NCI-H1694 (cell line): ENCODE measurements around the gene SPOCK3.

Experiments
- DNase-seq: peaks from one replicate; lab custom pipeline; 2025; lab: John Stamatoyannopoulos, UW

Gene SPOCK3

DNA sequence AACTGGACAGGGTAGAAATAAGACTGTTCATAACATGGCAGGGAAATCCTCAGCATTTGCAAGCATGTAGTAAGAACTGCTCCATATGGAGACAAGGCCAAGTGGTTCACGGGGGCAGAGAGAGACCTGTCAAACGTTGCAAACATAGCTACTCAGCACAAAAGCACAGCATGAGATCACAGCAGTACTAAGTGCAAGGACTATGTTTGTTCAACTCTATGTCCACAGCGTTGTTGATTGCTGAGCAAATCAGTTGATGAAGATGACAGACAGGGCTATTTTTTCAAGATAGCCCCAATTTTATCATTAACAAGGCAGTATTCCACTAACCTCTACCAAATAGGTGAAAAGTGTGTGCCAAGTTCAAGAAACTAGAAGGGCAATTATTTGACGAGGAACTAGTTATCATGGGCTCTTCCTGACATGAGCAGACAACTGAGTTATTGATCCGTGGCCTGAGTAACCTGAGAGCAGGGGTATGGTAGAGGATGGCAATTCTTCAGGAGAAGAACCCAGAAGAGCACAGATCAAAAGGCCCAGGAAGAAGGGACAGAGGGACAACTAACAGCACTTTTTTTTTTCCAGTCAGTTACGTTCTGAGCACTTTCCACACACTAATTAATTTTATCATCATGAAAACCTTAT, 57.4 kb downstream of the SPOCK3 start:
- DNase-seq: no peak

DNA sequence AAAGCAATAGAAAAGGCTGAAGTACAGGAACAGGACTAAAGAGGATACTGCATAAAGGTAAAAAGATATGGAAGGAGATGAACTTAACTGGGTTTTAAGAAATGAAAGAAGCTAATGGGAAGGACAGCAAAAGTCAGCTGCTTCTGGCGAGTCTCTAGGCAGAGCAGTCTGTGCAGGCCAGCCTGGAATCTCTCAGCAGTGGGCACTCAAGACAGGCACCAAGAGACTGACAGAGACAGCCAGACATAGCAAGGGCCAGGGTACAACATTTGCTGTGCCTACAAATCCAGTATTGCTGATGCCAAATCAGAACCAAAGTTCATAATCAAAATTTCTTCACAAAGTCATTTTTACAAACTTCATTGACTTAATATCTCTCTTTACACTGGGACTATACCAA, 62.4 kb downstream of the SPOCK3 start:
- DNase-seq: no peak

DNA sequence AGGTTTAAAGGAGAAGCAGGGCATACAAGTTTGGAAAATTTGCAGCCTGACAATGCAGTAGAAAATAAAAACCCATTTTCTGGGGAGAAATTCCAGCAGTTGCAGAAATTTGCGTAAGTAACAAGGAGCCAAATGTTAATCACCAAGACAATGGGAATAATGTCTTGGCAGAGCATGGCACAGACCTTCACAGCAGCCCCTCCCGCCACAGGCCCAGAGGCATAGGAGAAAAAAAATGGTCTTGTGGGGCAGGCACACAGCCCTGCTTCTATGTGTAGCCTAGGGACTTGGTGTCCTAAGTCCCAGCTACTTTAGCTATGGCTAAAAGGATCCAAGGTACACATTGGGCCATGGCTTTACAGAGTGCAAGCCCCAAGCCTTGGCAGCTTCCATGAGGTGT, 65.7 kb downstream of the SPOCK3 start:
- no peak for DNase-seq

- DNase-seq: no peak
Measured at GRCh38 chr4:167150587-167150986, 83.7 kb downstream of the SPOCK3 start.

- no peak for DNase-seq
Measured at GRCh38 chr4:167144605-167145004, 89.7 kb downstream of the SPOCK3 start.

GRCh38 chr4:167143018-167143417, 91.3 kb downstream of the SPOCK3 start:
- no peak for DNase-seq

GRCh38 chr4:167136270-167136669, 98.0 kb downstream of the SPOCK3 start:
- DNase-seq: no peak

- no peak for DNase-seq
Measured at GRCh38 chr4:167129146-167129545, 105.1 kb downstream of the SPOCK3 start.

DNA sequence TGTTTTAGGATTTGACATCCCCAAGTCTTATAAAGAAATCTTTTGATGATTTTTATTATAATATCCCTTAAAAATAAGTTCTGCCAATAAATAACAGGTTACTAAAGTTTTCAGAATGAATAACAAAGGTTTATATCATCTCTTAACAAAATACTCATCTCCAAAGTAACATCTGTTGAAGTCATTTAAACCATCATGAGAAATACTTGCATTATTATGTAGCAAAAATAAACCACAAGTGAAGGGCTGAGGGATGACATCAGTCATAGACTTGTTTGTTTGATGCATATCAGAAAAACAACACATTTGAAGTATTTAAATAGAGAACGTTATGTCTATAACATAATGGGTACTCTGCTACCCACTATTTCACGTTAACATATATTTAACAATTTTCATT, 114.9 kb downstream of the SPOCK3 start:
- DNase-seq: no peak

DNA sequence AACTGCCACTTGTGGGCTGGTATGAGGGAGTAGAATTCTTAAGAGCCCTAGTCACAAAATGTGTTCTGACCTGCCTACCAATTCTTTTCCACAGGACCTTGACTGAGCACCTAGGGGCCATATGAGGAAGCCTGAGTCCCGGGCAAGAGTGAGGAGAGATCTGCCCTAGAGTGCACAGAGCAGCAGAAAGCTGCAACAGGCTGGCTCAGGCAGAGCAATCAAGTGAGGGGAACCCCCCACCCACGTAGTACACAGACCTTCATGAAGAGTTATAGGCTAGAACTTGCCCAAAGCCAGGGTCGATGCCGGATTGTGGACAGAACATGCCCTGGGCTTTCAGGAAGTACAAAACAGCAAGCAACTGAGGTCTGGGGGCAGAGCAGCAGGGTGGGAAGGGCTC, 117.0 kb downstream of the SPOCK3 start:
- DNase-seq: no peak

GRCh38 chr4:167114416-167114971, 119.8 kb downstream of the SPOCK3 start:
- DNase-seq: no peak

DNA sequence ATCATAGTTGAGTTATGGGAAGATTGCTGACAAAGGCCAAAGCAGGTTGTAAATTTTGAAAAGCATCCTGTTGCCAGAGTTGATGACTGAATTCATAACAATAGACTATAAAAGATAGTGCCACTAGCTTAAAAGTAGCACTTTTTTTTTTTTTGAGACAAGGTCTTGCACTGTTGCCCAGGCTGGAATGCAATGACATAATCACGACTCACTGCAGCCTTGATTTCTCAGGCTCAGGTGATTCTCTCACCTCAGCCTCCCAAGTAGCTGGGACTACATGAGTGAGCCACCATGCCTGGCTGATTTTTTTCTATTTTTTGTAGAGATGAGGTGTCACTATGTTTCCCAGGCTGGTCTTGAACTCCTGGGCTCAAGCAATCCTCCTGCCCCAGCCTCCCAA, 122.7 kb downstream of the SPOCK3 start:
- no peak for DNase-seq

DNA sequence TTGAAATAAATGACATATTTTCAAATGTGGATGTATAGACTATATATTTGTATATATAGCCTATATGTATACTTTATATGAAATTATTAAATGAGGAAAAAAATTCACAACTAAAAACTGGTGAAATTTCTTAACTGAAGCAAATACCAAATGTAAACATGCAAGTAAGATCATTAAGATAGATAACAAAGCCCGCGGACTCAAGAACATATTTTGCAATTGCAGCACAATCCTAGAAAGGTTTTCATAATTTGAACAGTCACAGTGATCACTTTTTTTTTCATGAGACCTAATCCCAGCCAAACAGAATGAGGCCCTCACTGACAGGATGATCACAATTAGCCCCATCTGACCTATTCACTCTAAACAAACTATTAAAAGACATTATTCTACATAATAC, 123.2 kb downstream of the SPOCK3 start:
- no peak for DNase-seq

GRCh38 chr4:167109859-167110258, 124.4 kb downstream of the SPOCK3 start:
- DNase-seq: no peak

DNA sequence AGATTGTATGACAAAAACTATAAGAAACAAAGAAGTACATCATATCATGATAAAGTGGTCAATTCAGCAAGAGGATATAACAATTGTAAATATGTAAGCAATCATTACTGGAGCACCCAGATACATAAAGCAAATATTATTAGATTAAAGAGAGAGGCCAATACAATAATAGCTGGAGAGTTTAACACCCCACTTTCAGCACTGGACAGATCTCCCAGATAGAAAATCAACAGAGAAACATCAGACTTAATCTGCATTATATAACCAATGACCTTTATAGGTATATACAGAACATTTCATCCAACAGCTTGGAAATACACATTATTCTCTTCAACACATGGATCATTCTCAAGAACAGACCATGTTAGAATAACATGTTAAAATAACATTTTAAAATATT, 128.4 kb downstream of the SPOCK3 start:
- DNase-seq: no peak

DNA sequence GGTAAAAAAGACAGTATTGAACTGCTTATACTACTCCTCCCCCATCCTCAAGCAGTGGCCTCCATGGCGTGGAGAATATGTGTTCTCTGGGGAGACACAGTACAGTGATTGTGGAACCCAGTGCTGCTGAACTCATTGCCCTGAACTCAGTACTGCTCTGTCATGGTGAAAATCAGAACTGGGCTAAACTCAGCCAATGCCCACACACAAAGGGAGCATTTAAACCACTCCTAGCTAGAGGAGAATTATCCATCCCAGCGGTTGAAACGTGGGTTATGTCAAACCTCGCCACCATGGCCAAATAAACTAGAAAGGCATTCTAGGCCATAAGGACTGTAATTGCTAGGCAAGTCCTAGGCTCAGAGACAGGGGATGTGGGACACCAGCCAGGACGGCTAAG, 131.8 kb downstream of the SPOCK3 start:
- DNase-seq: no peak

- DNase-seq: no peak
Measured at GRCh38 chr4:167101035-167101434, 133.3 kb downstream of the SPOCK3 start.

DNA sequence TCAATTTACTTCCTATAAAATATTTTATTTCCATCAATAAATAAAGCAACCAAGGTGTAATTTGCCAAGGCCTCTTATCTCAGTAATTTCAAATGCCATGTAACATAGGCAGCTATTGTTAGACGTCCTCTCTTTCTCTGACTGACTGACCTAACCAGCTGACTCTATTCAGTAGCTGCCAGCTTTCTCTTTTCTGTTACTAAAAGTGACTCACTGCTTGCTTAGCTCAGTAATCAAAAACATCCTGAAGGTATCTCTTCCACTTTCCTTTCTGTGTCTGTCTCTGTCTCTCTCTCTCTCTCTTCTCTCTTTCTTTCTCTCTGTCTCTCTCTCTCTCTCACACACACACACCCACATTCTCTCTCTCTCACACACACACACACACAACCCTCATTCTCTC, 134.2 kb downstream of the SPOCK3 start:
- DNase-seq: no peak

DNA sequence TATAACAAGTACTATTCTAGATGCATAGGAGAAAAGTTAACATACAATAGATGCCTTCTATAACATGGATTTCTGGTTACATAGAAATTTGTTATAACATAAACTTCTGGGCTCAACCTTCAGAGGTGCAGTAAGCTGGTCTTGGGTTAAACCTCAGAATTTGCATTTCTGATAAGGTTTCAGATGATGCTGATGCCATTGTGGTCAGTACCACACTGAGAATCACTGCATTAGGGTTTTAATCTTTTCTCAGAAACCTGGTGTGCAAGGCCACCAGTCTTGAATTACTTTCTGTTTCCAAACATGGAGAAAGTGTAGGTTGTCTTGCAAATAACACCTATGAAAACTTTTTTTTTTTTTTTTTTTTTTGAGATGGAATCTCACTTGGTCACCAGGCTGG, 146.2 kb downstream of the SPOCK3 start:
- no peak for DNase-seq

GRCh38 chr4:167084321-167084720, 150.0 kb downstream of the SPOCK3 start:
- no peak for DNase-seq

GRCh38 chr4:167079762-167080161, 154.5 kb downstream of the SPOCK3 start:
- DNase-seq: no peak

DNA sequence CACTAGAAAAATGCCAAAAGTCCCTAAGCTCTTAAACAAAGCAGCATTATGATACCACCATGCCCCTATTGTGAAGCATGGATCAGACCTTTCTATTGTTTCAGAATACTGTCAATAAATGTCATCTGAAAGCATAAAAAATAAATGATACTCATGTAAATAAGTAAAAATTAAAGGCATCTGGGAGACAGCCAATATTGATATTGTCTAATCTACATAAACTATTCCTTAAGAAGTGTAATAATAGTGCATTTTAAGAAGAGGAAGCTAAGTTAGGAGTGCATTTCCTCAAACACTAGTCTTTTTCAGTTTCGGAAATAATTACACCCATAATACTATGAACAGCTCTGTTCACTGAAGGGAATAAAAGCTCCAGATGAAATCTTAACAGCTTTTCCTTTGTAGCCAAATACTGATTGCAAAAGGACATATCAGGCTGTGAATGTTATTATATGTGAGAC, 181.6 kb downstream of the SPOCK3 start:
- no peak for DNase-seq

DNA sequence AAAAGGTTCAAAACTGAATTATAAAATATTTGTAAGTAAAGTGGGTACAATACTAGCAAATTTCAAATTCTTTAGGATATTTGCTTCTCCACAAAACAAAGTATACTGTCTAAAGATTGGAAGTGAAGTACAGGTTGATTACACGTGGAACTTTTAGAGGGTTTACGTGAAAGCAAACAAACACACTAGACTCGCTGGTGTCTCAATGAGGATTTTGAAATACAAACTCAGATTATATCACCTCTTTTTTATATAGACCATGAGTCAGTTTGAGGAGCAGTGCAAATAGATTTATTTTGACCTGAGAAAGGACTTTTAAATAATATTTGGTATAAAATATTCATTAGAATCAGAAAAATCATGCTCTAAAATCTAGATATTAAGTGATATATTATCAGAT, 185.0 kb downstream of the SPOCK3 start:
- no peak for DNase-seq

- DNase-seq: no peak
Measured at GRCh38 chr4:167041524-167041923, 192.8 kb downstream of the SPOCK3 start.
